ENCODE results near the gene ARMC7.

- no peak for TF ChIP-seq CTCF (conservative IDR thresholded peaks at IDR 0.05 in 1 of 2, IDR thresholded peaks at IDR 0.05 in 1 of 2; ENCODE audit: low read depth in 1 of 2, low read length in 2 of 2)
- TF ChIP-seq EZH2 (IDR thresholded peaks at IDR 0.05; ENCODE audit: low read length, missing control alignments): no peak
These were observed 46.6 kb upstream of the ARMC7 start for GRCh38 chr17:75063201-75063600.
